Nephron (organoid): ENCODE results near the gene ACAA2.

Experiments used
- H3K27ac Mint-ChIP-seq, 3 experiments: 2 replicates each; pipeline ENCODE4 v1.8.0; 2020; ENCODE audit warnings: mixed read lengths in 3 of 3, mild to moderate bottlenecking in 2 of 3, moderate library complexity in 1 of 3
- H3K27me3 Mint-ChIP-seq: 2 replicates; pipeline ENCODE4 v1.8.0; 2021; ENCODE audit warnings: low read depth, mild to moderate bottlenecking, moderate library complexity, mixed read lengths
- H3K36me3 Mint-ChIP-seq: 2 replicates; pipeline ENCODE4 v1.8.0; 2020; ENCODE audit warnings: low read depth, mixed read lengths
- H3K4me1 Mint-ChIP-seq: 2 replicates; pipeline ENCODE4 v1.8.0; 2020; ENCODE audit warnings: mixed read lengths
- H3K4me3 Mint-ChIP-seq, 3 experiments: 2 replicates each; pipeline ENCODE4 v1.8.0; 2020; ENCODE audit warnings: mild to moderate bottlenecking in 3 of 3, mixed read lengths in 3 of 3, moderate library complexity in 2 of 3
- H3K9me3 Mint-ChIP-seq: 2 replicates; pipeline ENCODE4 v1.8.0; 2020; ENCODE audit warnings: mixed read lengths
- TF ChIP-seq, protein P1 (sequence below), 3 experiments: fragments of 200-600 bp; sonication (generic); IDR thresholded peaks; one replicate each; pipeline ENCODE4 v1.5.0; 2021; ENCODE audit warnings: antibody characterized with exemption in 3 of 3; ENCODE audit not compliant: unreplicated experiment in 3 of 3

Gene ACAA2

GRCh38 chr18:49763590-49763989 is 49.7 kb downstream of the ACAA2 start:
- Mint-ChIP-seq H3K9me3 (no peaks in the 10 kb centered on the region), H3K4me1 (peaks cover 13% of the 10 kb centered on the region), H3K4me3 (no peak overlapping the region), H3K27ac (no peak overlapping the region), H3K27me3 (peaks cover 5% of the 10 kb centered on the region), H3K36me3 (no peaks in the 10 kb centered on the region)
- TF ChIP-seq, protein P1, sequence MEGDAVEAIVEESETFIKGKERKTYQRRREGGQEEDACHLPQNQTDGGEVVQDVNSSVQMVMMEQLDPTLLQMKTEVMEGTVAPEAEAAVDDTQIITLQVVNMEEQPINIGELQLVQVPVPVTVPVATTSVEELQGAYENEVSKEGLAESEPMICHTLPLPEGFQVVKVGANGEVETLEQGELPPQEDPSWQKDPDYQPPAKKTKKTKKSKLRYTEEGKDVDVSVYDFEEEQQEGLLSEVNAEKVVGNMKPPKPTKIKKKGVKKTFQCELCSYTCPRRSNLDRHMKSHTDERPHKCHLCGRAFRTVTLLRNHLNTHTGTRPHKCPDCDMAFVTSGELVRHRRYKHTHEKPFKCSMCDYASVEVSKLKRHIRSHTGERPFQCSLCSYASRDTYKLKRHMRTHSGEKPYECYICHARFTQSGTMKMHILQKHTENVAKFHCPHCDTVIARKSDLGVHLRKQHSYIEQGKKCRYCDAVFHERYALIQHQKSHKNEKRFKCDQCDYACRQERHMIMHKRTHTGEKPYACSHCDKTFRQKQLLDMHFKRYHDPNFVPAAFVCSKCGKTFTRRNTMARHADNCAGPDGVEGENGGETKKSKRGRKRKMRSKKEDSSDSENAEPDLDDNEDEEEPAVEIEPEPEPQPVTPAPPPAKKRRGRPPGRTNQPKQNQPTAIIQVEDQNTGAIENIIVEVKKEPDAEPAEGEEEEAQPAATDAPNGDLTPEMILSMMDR (IDR thresholded peaks at IDR 0.05; ENCODE audit: unreplicated experiment in 3 of 3): no peak

DNA sequence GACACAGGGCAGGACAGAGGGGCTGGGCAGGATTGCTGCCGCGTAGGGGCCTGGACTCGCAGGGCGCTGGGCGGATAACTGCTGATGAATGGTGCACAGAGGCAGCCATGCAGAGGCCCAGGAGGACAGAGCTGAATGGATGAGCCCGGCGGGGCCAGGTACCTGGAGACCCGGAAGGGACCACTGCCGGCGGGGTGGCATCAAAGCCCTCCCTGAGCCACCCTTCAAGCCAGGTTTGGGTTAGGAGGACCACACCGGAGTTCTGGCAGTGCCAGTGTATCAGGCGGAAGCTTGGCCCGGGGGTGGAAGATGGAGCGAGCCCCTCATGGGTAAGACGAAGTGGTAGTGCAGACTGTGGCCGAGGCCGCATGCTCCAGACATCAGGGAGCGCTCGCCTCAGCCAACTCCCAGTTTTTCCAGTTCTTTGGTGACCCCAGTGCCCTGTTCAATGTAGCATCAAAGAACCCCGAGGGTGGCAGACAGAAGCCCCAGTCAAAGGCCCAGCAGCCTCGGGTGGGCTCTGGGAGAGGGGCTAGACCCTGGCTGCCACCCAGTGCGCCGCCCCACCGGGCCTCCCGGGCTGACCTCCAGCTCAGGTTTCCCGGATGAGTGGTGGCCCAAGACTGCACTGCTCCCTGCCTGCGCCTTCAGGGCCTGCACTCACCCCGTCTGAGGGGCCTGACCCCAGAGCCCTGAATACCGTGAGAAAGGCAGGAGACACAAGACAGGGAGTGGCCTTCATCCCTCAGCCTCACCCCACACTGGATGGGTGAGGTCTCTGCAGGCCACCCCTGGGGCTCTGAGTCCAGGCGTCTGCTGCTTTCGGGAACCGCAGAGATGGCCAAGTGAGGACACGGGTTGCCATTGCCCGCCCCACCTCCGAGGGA is 50.9 kb downstream of the ACAA2 start:
- Mint-ChIP-seq H3K27ac (no peak overlapping the region), H3K27me3 (peaks cover 5% of the 10 kb centered on the region), H3K4me1 (peaks cover 13% of the 10 kb centered on the region), H3K4me3 (no peak overlapping the region), H3K9me3 (no peaks in the 10 kb centered on the region), H3K36me3 (no peaks in the 10 kb centered on the region)
- TF ChIP-seq, protein P1 (IDR thresholded peaks at IDR 0.05; ENCODE audit: unreplicated experiment in 3 of 3): no peak

GRCh38 chr18:49761771-49762170 is 51.6 kb downstream of the ACAA2 start:
- H3K36me3 Mint-ChIP-seq: no peaks in the 10 kb centered on the region
- H3K4me1 Mint-ChIP-seq: peaks cover 7% of the 10 kb centered on the region
- H3K9me3 Mint-ChIP-seq: no peaks in the 10 kb centered on the region
- H3K27ac Mint-ChIP-seq: no peak overlapping the region
- no peak overlapping the region for H3K4me3 Mint-ChIP-seq
- peaks cover 5% of the 10 kb centered on the region for H3K27me3 Mint-ChIP-seq
- TF ChIP-seq, protein P1 (IDR thresholded peaks at IDR 0.05; ENCODE audit: unreplicated experiment in 3 of 3): no peak

GRCh38 chr18:49758263-49758610 is 55.1 kb downstream of the ACAA2 start:
- H3K27ac Mint-ChIP-seq: no peak overlapping the region
- H3K36me3 Mint-ChIP-seq: no peaks in the 10 kb centered on the region
- H3K4me3 Mint-ChIP-seq: no peak overlapping the region
- H3K9me3 Mint-ChIP-seq: no peaks in the 10 kb centered on the region
- H3K27me3 Mint-ChIP-seq: peaks cover 9% of the 10 kb centered on the region
- no peaks in the 10 kb centered on the region for H3K4me1 Mint-ChIP-seq
- TF ChIP-seq, protein P1 (IDR thresholded peaks at IDR 0.05; ENCODE audit: unreplicated experiment in 3 of 3): no peak

- H3K4me1 Mint-ChIP-seq: no peaks in the 10 kb centered on the region
- no peaks in the 10 kb centered on the region for H3K9me3 Mint-ChIP-seq
- H3K27me3 Mint-ChIP-seq: peaks cover 11% of the 10 kb centered on the region
- no peak overlapping the region for H3K4me3 Mint-ChIP-seq
- TF ChIP-seq, protein P1 (IDR thresholded peaks at IDR 0.05; ENCODE audit: unreplicated experiment in 3 of 3): no peak
- no peak overlapping the region for H3K27ac Mint-ChIP-seq
- H3K36me3 Mint-ChIP-seq: no peaks in the 10 kb centered on the region
Measured at GRCh38 chr18:49757513-49758262, 55.6 kb downstream of the ACAA2 start.
